ENCODE data around the gene FRMD8.

FRMD8 gene

GRCh38 chr11:65452806-65453490 lies 66.5 kb downstream of the FRMD8 start:
- TF ChIP-seq REST (IDR thresholded peaks at IDR 0.05; ENCODE audit: low read depth) (no peak), RAD21 (IDR thresholded peaks at IDR 0.05; ENCODE audit: low read depth) (no peak), TAF1 (IDR thresholded peaks at IDR 0.05; ENCODE audit: low read depth) (no peak), MAX (IDR thresholded peaks at IDR 0.05) (no peak), EP300 (IDR thresholded peaks at IDR 0.05; ENCODE audit: borderline replicate concordance) (no peak), TEAD4 (IDR thresholded peaks at IDR 0.05) (no peak), TCF12 (IDR thresholded peaks at IDR 0.05; ENCODE audit: low read depth) (no peak), USF1 (IDR thresholded peaks at IDR 0.05) (no peak), CREB1 (IDR thresholded peaks at IDR 0.05; ENCODE audit: low read depth) (no peak), FOXM1 (IDR thresholded peaks at IDR 0.05; ENCODE audit: borderline replicate concordance, low read depth) (no peak)

GRCh38 chr11:65454311-65454695 lies 67.9 kb downstream of the FRMD8 start:
- TF ChIP-seq CREB1 (IDR thresholded peaks at IDR 0.05; ENCODE audit: low read depth) (no peak), ZBTB7A (IDR thresholded peaks at IDR 0.05; ENCODE audit: low read depth) (no peak), RAD21 (IDR thresholded peaks at IDR 0.05; ENCODE audit: low read depth) (no peak), TCF12 (IDR thresholded peaks at IDR 0.05; ENCODE audit: low read depth) (no peak), USF1 (IDR thresholded peaks at IDR 0.05) (no peak), EP300 (IDR thresholded peaks at IDR 0.05; ENCODE audit: borderline replicate concordance) (no peak), TEAD4 (IDR thresholded peaks at IDR 0.05) (no peak), NFIC (IDR thresholded peaks at IDR 0.05) (no peak), CEBPB (IDR thresholded peaks at IDR 0.05) (no peak), YY1 (IDR thresholded peaks at IDR 0.05; ENCODE audit: low read depth) (no peak), EGR1 (IDR thresholded peaks at IDR 0.05) (no peak), MAX (IDR thresholded peaks at IDR 0.05) (no peak), FOXM1 (IDR thresholded peaks at IDR 0.05; ENCODE audit: borderline replicate concordance, low read depth) (no peak), REST (IDR thresholded peaks at IDR 0.05; ENCODE audit: low read depth) (no peak), TAF1 (IDR thresholded peaks at IDR 0.05; ENCODE audit: low read depth) (no peak)

GRCh38 chr11:65454696-65455456 lies 68.4 kb downstream of the FRMD8 start:
- TF ChIP-seq MAX (IDR thresholded peaks at IDR 0.05) (peak; percentile 57), RAD21 (IDR thresholded peaks at IDR 0.05; ENCODE audit: low read depth) (0 out of 2 replicates have a peak, but pooled peaks have one; percentile 1), TAF1 (IDR thresholded peaks at IDR 0.05; ENCODE audit: low read depth) (peak; percentile 33; the same call in 1 of the 2 replicates), EGR1 (IDR thresholded peaks at IDR 0.05) (no peak)

GRCh38 chr11:65456418-65456817 lies 70.0 kb downstream of the FRMD8 start:
- TF ChIP-seq NFIC (IDR thresholded peaks at IDR 0.05) (no peak), CREB1 (IDR thresholded peaks at IDR 0.05; ENCODE audit: low read depth) (no peak), RAD21 (IDR thresholded peaks at IDR 0.05; ENCODE audit: low read depth) (no peak), CEBPB (IDR thresholded peaks at IDR 0.05) (no peak), TEAD4 (IDR thresholded peaks at IDR 0.05) (no peak), MAX (IDR thresholded peaks at IDR 0.05) (no peak), FOXM1 (IDR thresholded peaks at IDR 0.05; ENCODE audit: borderline replicate concordance, low read depth) (no peak), EGR1 (IDR thresholded peaks at IDR 0.05) (no peak), TAF1 (IDR thresholded peaks at IDR 0.05; ENCODE audit: low read depth) (no peak), TCF12 (IDR thresholded peaks at IDR 0.05; ENCODE audit: low read depth) (no peak), YY1 (IDR thresholded peaks at IDR 0.05; ENCODE audit: low read depth) (no peak), REST (IDR thresholded peaks at IDR 0.05; ENCODE audit: low read depth) (no peak), EP300 (IDR thresholded peaks at IDR 0.05; ENCODE audit: borderline replicate concordance) (no peak), ZBTB7A (IDR thresholded peaks at IDR 0.05; ENCODE audit: low read depth) (no peak), USF1 (IDR thresholded peaks at IDR 0.05) (no peak)
